C4-2B (cell line): ENCODE measurements around the gene FBXO17.

Experiments
- CTCF ChIP-seq: fragments of 450-650 bp; conservative IDR thresholded peaks from 2 replicates; pipeline ENCODE4 v1.5.1; 2017; ENCODE audit warnings: mild to moderate bottlenecking
- ZFX ChIP-seq: fragments of 450-650 bp; IDR thresholded peaks from 2 replicates; pipeline ENCODE4 v1.6.1; 2017

- no peak for TF ChIP-seq CTCF
- no peak for TF ChIP-seq ZFX
Measured at GRCh38 chr19:38989066-38989605, 13.6 kb upstream of the FBXO17 start.
